ENCODE data around the gene SLC5A2.
A peak's percentile ranks its signal among the peaks of the same experiment; 100 is the strongest.

SLC5A2 gene

GRCh38 chr16:31459687-31460581 lies 23.0 kb upstream of the SLC5A2 start:
- peak; percentile 100 for DNase-seq (ENCODE audit: low read depth in 2 of 2)

- DNase-seq (ENCODE audit: low read depth in 2 of 2): no peak
Measured at GRCh38 chr16:31460582-31461002, 22.3 kb upstream of the SLC5A2 start.

GRCh38 chr16:31461201-31461920 lies 21.6 kb upstream of the SLC5A2 start:
- DNase-seq (ENCODE audit: low read depth in 2 of 2): no peak

GRCh38 chr16:31461921-31462804 lies 20.8 kb upstream of the SLC5A2 start:
- no peak for DNase-seq (ENCODE audit: low read depth in 2 of 2)

- DNase-seq (ENCODE audit: low read depth in 2 of 2): no peak
Measured at GRCh38 chr16:31464348-31464769, 18.6 kb upstream of the SLC5A2 start.

GRCh38 chr16:31464781-31465260 lies 18.1 kb upstream of the SLC5A2 start:
- no peak for DNase-seq (ENCODE audit: low read depth in 2 of 2)

GRCh38 chr16:31465788-31466370 lies 17.0 kb upstream of the SLC5A2 start:
- DNase-seq (ENCODE audit: low read depth in 2 of 2): no peak

GRCh38 chr16:31466381-31466841 lies 16.5 kb upstream of the SLC5A2 start:
- no peak for DNase-seq (ENCODE audit: low read depth in 2 of 2)

- no peak for DNase-seq (ENCODE audit: low read depth in 2 of 2)
Measured at GRCh38 chr16:31467151-31467773, 15.7 kb upstream of the SLC5A2 start.

- DNase-seq (ENCODE audit: low read depth in 2 of 2): no peak
Measured at GRCh38 chr16:31467858-31468257, 15.1 kb upstream of the SLC5A2 start.

- no peak for DNase-seq (ENCODE audit: low read depth in 2 of 2)
Measured at GRCh38 chr16:31470615-31471014, 12.3 kb upstream of the SLC5A2 start.

GRCh38 chr16:31471241-31471874 lies 11.6 kb upstream of the SLC5A2 start:
- no peak for DNase-seq (ENCODE audit: low read depth in 2 of 2)

- no peak for DNase-seq (ENCODE audit: low read depth in 2 of 2)
Measured at GRCh38 chr16:31471875-31472708, 10.8 kb upstream of the SLC5A2 start, which contains the start of gene TGFB1I1. Gene TGFB1I1 (plus strand): TSS chr16:31472152. CDS start chr16:31472189, 37 bp downstream.

- no peak for DNase-seq (ENCODE audit: low read depth in 2 of 2)
Measured at GRCh38 chr16:31472709-31473203, 10.2 kb upstream of the SLC5A2 start.

- no peak for DNase-seq (ENCODE audit: low read depth in 2 of 2)
Measured at GRCh38 chr16:31473264-31473984, 9.5 kb upstream of the SLC5A2 start.

- no peak for DNase-seq (ENCODE audit: low read depth in 2 of 2)
Measured at GRCh38 chr16:31474173-31474714, 8.7 kb upstream of the SLC5A2 start.

GRCh38 chr16:31474773-31475738 lies 7.9 kb upstream of the SLC5A2 start:
- no peak for DNase-seq (ENCODE audit: low read depth in 2 of 2)

Data from stimulated activated CD8-positive, alpha-beta memory T cell treated with anti-CD3 and anti-CD28 coated beads, Interleukin-2, amount 100 ng/mL, for 1 hour (primary cell).